T47D (cell line): Measurements from ENCODE around the gene KAZALD1.

Source experiments
- DNase-seq, 2 experiments: peaks; one replicate each; pipeline versions ENCODE4 v3.0.0 to v3.0.0-alpha.2; 2011 to 2012; ENCODE audit warnings: low read depth in 1 of 2, low spot score in 1 of 2
- JUND ChIP-seq: IDR thresholded peaks from 2 replicates; pipeline ENCODE4 v1.6.1; 2012; ENCODE audit warnings: low read depth
- in situ Hi-C: cut with HindIII; loops from 2 replicates; pipeline ENCODE4 v1.10.0; 2016; ENCODE audit warnings: low sequenced_read_pairs, low pct_unique_long_range_greater_than_20kb

Gene KAZALD1

GRCh38 chr10:101021239-101021638 lies 40.5 kb upstream of the KAZALD1 start:
- no peak for DNase-seq
- TF ChIP-seq JUND: no peak
- in situ Hi-C loops: no loop called here

GRCh38 chr10:101021692-101022251 lies 40.0 kb upstream of the KAZALD1 start:
- no peak for TF ChIP-seq JUND
- DNase-seq: no peak
- in situ Hi-C loops: no loop called here

GRCh38 chr10:101022967-101023705 lies 38.7 kb upstream of the KAZALD1 start:
- DNase-seq: no peak
- no peak for TF ChIP-seq JUND
- in situ Hi-C loops: no loop called here

GRCh38 chr10:101027106-101027720 lies 34.6 kb upstream of the KAZALD1 start:
- in situ Hi-C loops: no loop called here
- no peak for DNase-seq
- TF ChIP-seq JUND: no peak

GRCh38 chr10:101028446-101029337 lies 33.1 kb upstream of the KAZALD1 start:
- TF ChIP-seq JUND: no peak
- in situ Hi-C loops: no loop called here
- DNase-seq: no peak

- TF ChIP-seq JUND: no peak
- in situ Hi-C loops: no loop called here
- no peak for DNase-seq
Observed at GRCh38 chr10:101029520-101030295, 32.1 kb upstream of the KAZALD1 start.

- DNase-seq: no peak
- in situ Hi-C loops: no loop called here
Observed at GRCh38 chr10:101030496-101031127, 31.2 kb upstream of the KAZALD1 start.

GRCh38 chr10:101031128-101031795 lies 30.5 kb upstream of the KAZALD1 start, which contains the start of the genes PDZD7 and SFXN3:
Gene PDZD7, minus strand, starts transcription at chr10:101031129. Its CDS starts 910 bp downstream, at chr10:101030219.
Gene SFXN3, plus strand, starts transcription at chr10:101031234. Its CDS starts 3,461 bp downstream, at chr10:101034695.
- TF ChIP-seq JUND: no peak
- in situ Hi-C loops: no loop called here
- DNase-seq: peak; percentile 97

More at GRCh38 chr10:101030496-101031127, 31.2 kb upstream of the KAZALD1 start:
- no peak for TF ChIP-seq JUND

GRCh38 chr10:101031796-101032636 lies 29.8 kb upstream of the KAZALD1 start:
- peak in 1 of 2 experiments; percentile 72 for DNase-seq
- no peak for TF ChIP-seq JUND
- in situ Hi-C loops: no loop called here

- DNase-seq: no peak
- TF ChIP-seq JUND: no peak
- in situ Hi-C loops: no loop called here
Observed at GRCh38 chr10:101032637-101033224, 29.1 kb upstream of the KAZALD1 start.
